Measurements from ENCODE around the gene OS9. TPM values are rescaled to one million over a fixed set of nuclear protein-coding genes. Genes with fewer than 3 reads are reported as not detected.

The OS9 gene
- total and polyA plus RNA-seq, 9 of the 15 experiments (the other 6 are each of a cell fraction or from before 2014, with no cell fraction given), result 4.6 to 105 (median 89.5) TPM

GRCh38 chr12:57755194-57755453 is 61.2 kb downstream of the OS9 start:
- TF ChIP-seq GABPA (tag; conservative IDR thresholded peaks at IDR 0.05; ENCODE audit: low read depth), result peak; percentile 22; the same call in 1 of the 2 replicates
- TF ChIP-seq FOXA3 (CRISPR knock-in tag; conservative IDR thresholded peaks at IDR 0.05 in 1 of 2, IDR thresholded peaks at IDR 0.05 in 1 of 2), result no peak
- no peak for TF ChIP-seq ILK (tag; IDR thresholded peaks at IDR 0.05; ENCODE audit: borderline replicate concordance, low read depth)
- no peak for TF ChIP-seq PCBP2 (IDR thresholded peaks at IDR 0.05; ENCODE audit: low read depth, low read length, poor library complexity, severe bottlenecking)
- TF ChIP-seq KAT8 (IDR thresholded peaks at IDR 0.05; ENCODE audit: low read depth), result no peak
- TF ChIP-seq ZNF639 (CRISPR knock-in tag; conservative IDR thresholded peaks at IDR 0.05 in 1 of 2, IDR thresholded peaks at IDR 0.05 in 1 of 2), result peak in 1 of 2 experiments; percentile 17; a peak in 1 of 4 replicates
- TF ChIP-seq VEZF1 (CRISPR knock-in tag; IDR thresholded peaks at IDR 0.05), result peak; percentile 74; the same call in 1 of the 2 replicates
- no peak for TF ChIP-seq CBX2 (IDR thresholded peaks at IDR 0.05; ENCODE audit: insufficient read depth, low read length, poor library complexity, severe bottlenecking)
- no peak for TF ChIP-seq ZNF224 (CRISPR knock-in tag; IDR thresholded peaks at IDR 0.05)
- TF ChIP-seq PKNOX1 (IDR thresholded peaks at IDR 0.05), result no peak
- ChIA-PET CTCF (ENCODE audit: low intra/inter-chr PET ratio) (no interaction called here), POLR2A (no interaction called here)
- FAIRE-seq (no peak), DNase-seq (ENCODE audit: extremely low read depth in 1 of 4, low spot score in 3 of 4) (no peak), ATAC-seq (no peak)
- no TSS peak for BruUV-seq (replicated peaks)
- intact Hi-C loops (cut with micrococcal nuclease), result no loop called here
- WGBS (ENCODE audit: insufficient coverage, low coverage, missing lambda C conversion rate), result no CpG with 5 or more reads among the region's 34 CpGs
- in situ Hi-C loops (cut with MboI), result no loop called here
- Histone ChIP-seq H3K79me2 (ENCODE audit: control insufficient read depth, insufficient read depth, low read length) (peaks cover 34% of the 10 kb centered on the region), H4K20me1 (replicated peaks; ENCODE audit: control insufficient read depth, insufficient read depth, low read length) (no peaks in the 10 kb centered on the region), H3K9me1 (ENCODE audit: control insufficient read depth, insufficient read depth, low read length) (no peaks in the 10 kb centered on the region), H2AFZ (ENCODE audit: low read depth, low read length) (no peak overlapping the region), H3K27me3 (ENCODE audit: control insufficient read depth in 2 of 2, insufficient read depth in 2 of 2, low read length in 2 of 2) (no peaks in the 10 kb centered on the region), H3K9ac (ENCODE audit: insufficient read depth in 1 of 2, low read depth in 2 of 2, low read length in 2 of 2) (peak overlapping the region in 1 of 2 experiments; percentile 90; a peak in 2 of 4 replicates), H3K4me1 (replicated peaks in 1 of 2; ENCODE audit: control insufficient read depth in 2 of 2, insufficient read depth in 2 of 2, low read length in 2 of 2) (peaks cover 40 to 41% of the 10 kb centered on the region in 2 experiments), H3K4me2 (ENCODE audit: insufficient read depth, low read length) (peak overlapping the region; percentile 29; the same call in 1 of the 2 replicates), H3K36me3 (ENCODE audit: control insufficient read depth, insufficient read depth, low read length) (peaks cover 30% of the 10 kb centered on the region), H3K9me3 (replicated peaks; ENCODE audit: control insufficient read depth, insufficient read depth, low read depth, low read length) (no peaks in the 10 kb centered on the region), H3K27ac (ENCODE audit: extremely low read depth, low read depth, low read length) (no peak overlapping the region), H3K4me3 (peak overlapping the region; percentile 50)
